Calu3 (cell line): Measurements from ENCODE around the gene TMBIM1. TPM values are rescaled to one million over a fixed set of nuclear protein-coding genes. Genes with fewer than 3 reads are reported as not detected.

Experiments
- BruUV-seq: library from RNA; stranded (reverse); fragments of 400-500 nt; replicated peaks from 2 replicates; lab custom pipeline; 2021; lab: Mats Ljungman, UMichigan
- CTCF ChIA-PET: fragments of 300-600 bp; sonication (Branson Sonifier 250); formaldehyde crosslinking; loops from one replicate; lab custom pipeline; 2022; ENCODE audit warnings: antibody characterized with exemption; lab: Charles Lee
- DNase-seq: peaks from one replicate; pipeline ENCODE4 v3.0.0; 2022
- H3K27ac Mint-ChIP-seq: one replicate; pipeline ENCODE4 v1.8.0; 2022; ENCODE audit warnings: mixed read lengths; ENCODE audit not compliant: unreplicated experiment
- H3K27me3 Mint-ChIP-seq: one replicate; pipeline ENCODE4 v1.8.0; 2022; ENCODE audit warnings: mixed read lengths; ENCODE audit not compliant: unreplicated experiment
- H3K36me3 Mint-ChIP-seq: one replicate; pipeline ENCODE4 v1.8.0; 2022; ENCODE audit warnings: mild to moderate bottlenecking, moderate library complexity, mixed read lengths; ENCODE audit not compliant: insufficient read depth, unreplicated experiment
- H3K4me1 Mint-ChIP-seq: one replicate; pipeline ENCODE4 v1.8.0; 2022; ENCODE audit warnings: mild to moderate bottlenecking, low read depth, mixed read lengths; ENCODE audit not compliant: unreplicated experiment
- H3K4me3 Mint-ChIP-seq: one replicate; pipeline ENCODE4 v1.8.0; 2022; ENCODE audit warnings: mild to moderate bottlenecking, low read depth, moderate library complexity, mixed read lengths; ENCODE audit not compliant: unreplicated experiment
- H3K9me3 Mint-ChIP-seq: one replicate; pipeline ENCODE4 v1.8.0; 2022; ENCODE audit warnings: low read depth, mixed read lengths; ENCODE audit not compliant: unreplicated experiment
- intact Hi-C: fragments of 100-400 bp; cut with micrococcal nuclease; formaldehyde crosslinking; loops from one replicate; pipeline ENCODE4 v1.10.0; 2022; ENCODE audit not compliant: unreplicated experiment
- total RNA-seq: library from RNA; stranded (reverse); gene quantifications from 2 replicates; pipeline ENCODE4 v1.2.3, GENCODE V29; 2022
- TF ChIP-seq, protein P1 (sequence below): fragments of 200-600 bp; IDR thresholded peaks from one replicate; pipeline ENCODE4 v1.8.0; 2022; ENCODE audit warnings: antibody characterized with exemption; ENCODE audit not compliant: unreplicated experiment

TMBIM1 gene
- total RNA-seq, 1 experiment from 2014 or later: 229 TPM

- Mint-ChIP-seq H3K27me3 (no peaks in the 10 kb centered on the region), H3K4me1 (peaks cover under 1% of the 10 kb centered on the region), H3K9me3 (no peaks in the 10 kb centered on the region), H3K36me3 (peaks cover under 1% of the 10 kb centered on the region), H3K4me3 (no peak overlapping the region), H3K27ac (no peak overlapping the region)
- BruUV-seq: no TSS peak
- CTCF ChIA-PET: no interaction called here
- intact Hi-C loops: no loop called here
- TF ChIP-seq, protein P1, sequence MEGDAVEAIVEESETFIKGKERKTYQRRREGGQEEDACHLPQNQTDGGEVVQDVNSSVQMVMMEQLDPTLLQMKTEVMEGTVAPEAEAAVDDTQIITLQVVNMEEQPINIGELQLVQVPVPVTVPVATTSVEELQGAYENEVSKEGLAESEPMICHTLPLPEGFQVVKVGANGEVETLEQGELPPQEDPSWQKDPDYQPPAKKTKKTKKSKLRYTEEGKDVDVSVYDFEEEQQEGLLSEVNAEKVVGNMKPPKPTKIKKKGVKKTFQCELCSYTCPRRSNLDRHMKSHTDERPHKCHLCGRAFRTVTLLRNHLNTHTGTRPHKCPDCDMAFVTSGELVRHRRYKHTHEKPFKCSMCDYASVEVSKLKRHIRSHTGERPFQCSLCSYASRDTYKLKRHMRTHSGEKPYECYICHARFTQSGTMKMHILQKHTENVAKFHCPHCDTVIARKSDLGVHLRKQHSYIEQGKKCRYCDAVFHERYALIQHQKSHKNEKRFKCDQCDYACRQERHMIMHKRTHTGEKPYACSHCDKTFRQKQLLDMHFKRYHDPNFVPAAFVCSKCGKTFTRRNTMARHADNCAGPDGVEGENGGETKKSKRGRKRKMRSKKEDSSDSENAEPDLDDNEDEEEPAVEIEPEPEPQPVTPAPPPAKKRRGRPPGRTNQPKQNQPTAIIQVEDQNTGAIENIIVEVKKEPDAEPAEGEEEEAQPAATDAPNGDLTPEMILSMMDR: no peak
- DNase-seq: no peak
Observed at GRCh38 chr2:218329027-218329825, 36.9 kb upstream of the TMBIM1 start.

GRCh38 chr2:218328294-218328693 is 36.0 kb upstream of the TMBIM1 start:
- Mint-ChIP-seq H3K27ac (no peak overlapping the region), H3K4me3 (no peak overlapping the region), H3K9me3 (no peaks in the 10 kb centered on the region), H3K4me1 (peaks cover 9% of the 10 kb centered on the region), H3K36me3 (peaks cover 10% of the 10 kb centered on the region), H3K27me3 (no peaks in the 10 kb centered on the region)
- TF ChIP-seq, protein P1: no peak
- CTCF ChIA-PET: interaction anchor here (0.6 to 0.7 kb wide), 2 partner anchors 29 to 373 kb away, joined by 3 read pairs; no protein-coding TSS in a partner anchor
- BruUV-seq: no TSS peak
- intact Hi-C loops: no loop called here
- no peak for DNase-seq

- Mint-ChIP-seq H3K27ac (no peak overlapping the region), H3K4me3 (no peak overlapping the region)
Observed at GRCh38 chr2:218327451-218328210, 35.3 kb upstream of the TMBIM1 start.

DNA sequence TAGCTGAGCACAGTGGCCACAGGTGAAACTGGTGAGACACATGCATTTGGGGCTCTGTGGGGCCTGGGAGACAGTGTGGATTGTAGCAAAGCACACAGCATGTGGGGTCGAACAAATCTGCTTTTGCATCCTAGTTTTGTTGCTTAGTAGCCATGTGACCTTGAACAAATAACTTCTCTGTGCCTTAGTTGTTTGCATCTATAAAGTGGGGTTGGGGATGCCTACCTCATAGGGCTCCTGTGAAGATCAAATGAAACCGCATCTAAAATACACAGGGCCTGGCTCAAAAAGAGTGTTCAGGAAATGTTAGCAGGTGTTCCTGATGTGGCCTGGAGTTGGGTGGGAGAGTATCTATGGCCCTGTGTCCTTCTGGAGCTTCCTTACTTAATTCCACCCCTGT is 34.0 kb upstream of the TMBIM1 start:
- TF ChIP-seq, protein P1: no peak
- CTCF ChIA-PET: interaction anchor here (1.0 kb wide), 1 partner anchor 14 kb away, joined by 3 read pairs; no protein-coding TSS in a partner anchor
- Mint-ChIP-seq H3K4me1 (peaks cover 20% of the 10 kb centered on the region), H3K36me3 (peaks cover 20% of the 10 kb centered on the region), H3K9me3 (no peaks in the 10 kb centered on the region), H3K4me3 (no peak overlapping the region), H3K27ac (no peak overlapping the region), H3K27me3 (no peaks in the 10 kb centered on the region)
- DNase-seq: no peak
- intact Hi-C loops: no loop called here
- no TSS peak for BruUV-seq

More at GRCh38 chr2:218327451-218328210, 35.3 kb upstream of the TMBIM1 start:
- BruUV-seq: no TSS peak
- intact Hi-C loops: no loop called here
- Mint-ChIP-seq H3K9me3 (no peaks in the 10 kb centered on the region), H3K4me1 (peaks cover 12% of the 10 kb centered on the region), H3K27me3 (no peaks in the 10 kb centered on the region), H3K36me3 (peaks cover 17% of the 10 kb centered on the region)
- TF ChIP-seq, protein P1: no peak
- DNase-seq: no peak
- CTCF ChIA-PET: interaction anchor here (0.6 to 0.7 kb wide), 2 partner anchors 30 to 372 kb away, joined by 3 read pairs; no protein-coding TSS in a partner anchor
